KMS-11 (cell line): ENCODE measurements around the gene RBM18.

Source experiments
- H2AFZ ChIP-seq: fragments of 200-600 bp; sonication (generic); 2 replicates; pipeline ENCODE4 v1.6.1; 2016; ENCODE audit warnings: antibody characterized with exemption, mixed run types, low read depth
- H3K27ac ChIP-seq: fragments of 200-600 bp; sonication (generic); 2 replicates; pipeline ENCODE4 v1.6.1; 2016; ENCODE audit warnings: mild to moderate bottlenecking, mixed run types
- H3K27me3 ChIP-seq: fragments of 200-600 bp; sonication (generic); 2 replicates; pipeline ENCODE4 v1.6.1; 2017; ENCODE audit warnings: mild to moderate bottlenecking, low read depth, mixed run types, moderate library complexity; ENCODE audit not compliant: insufficient read depth
- H3K36me3 ChIP-seq: fragments of 200-600 bp; sonication (generic); 2 replicates; pipeline ENCODE4 v1.6.1; 2017; ENCODE audit warnings: mild to moderate bottlenecking, mixed run types; ENCODE audit not compliant: insufficient read depth
- H3K4me1 ChIP-seq: fragments of 200-600 bp; sonication (generic); 2 replicates; pipeline ENCODE4 v1.6.1; 2016; ENCODE audit warnings: mild to moderate bottlenecking, low read depth, mixed run types; ENCODE audit not compliant: poor library complexity, severe bottlenecking
- H3K4me2 ChIP-seq: fragments of 200-600 bp; sonication (generic); 2 replicates; pipeline ENCODE4 v1.7.0; 2016; ENCODE audit warnings: mild to moderate bottlenecking, mixed run types
- H3K4me3 ChIP-seq: fragments of 200-600 bp; sonication (generic); IDR thresholded peaks from 2 replicates; pipeline ENCODE4 v1.6.1; 2017; ENCODE audit warnings: low read depth, low read length, mixed read lengths; ENCODE audit not compliant: insufficient read depth
- H3K79me2 ChIP-seq: fragments of 200-600 bp; sonication (generic); 2 replicates; pipeline ENCODE4 v1.6.1; 2016; ENCODE audit warnings: low read depth, mixed run types; ENCODE audit not compliant: insufficient read depth
- H3K9ac ChIP-seq: fragments of 200-600 bp; sonication (generic); 2 replicates; pipeline ENCODE4 v1.6.1; 2016; ENCODE audit warnings: mild to moderate bottlenecking, mixed run types
- H4K20me1 ChIP-seq: fragments of 200-600 bp; sonication (generic); 2 replicates; pipeline ENCODE4 v1.6.1; 2016; ENCODE audit warnings: mild to moderate bottlenecking, mixed run types; ENCODE audit not compliant: insufficient read depth
- TF ChIP-seq, protein P1 (sequence below): fragments of 200-600 bp; sonication (generic); conservative IDR thresholded peaks from 2 replicates; pipeline ENCODE4 v1.6.1; 2017; ENCODE audit warnings: low read depth, mild to moderate bottlenecking, antibody characterized with exemption, low read length, moderate library complexity, mixed read lengths

Gene RBM18

DNA sequence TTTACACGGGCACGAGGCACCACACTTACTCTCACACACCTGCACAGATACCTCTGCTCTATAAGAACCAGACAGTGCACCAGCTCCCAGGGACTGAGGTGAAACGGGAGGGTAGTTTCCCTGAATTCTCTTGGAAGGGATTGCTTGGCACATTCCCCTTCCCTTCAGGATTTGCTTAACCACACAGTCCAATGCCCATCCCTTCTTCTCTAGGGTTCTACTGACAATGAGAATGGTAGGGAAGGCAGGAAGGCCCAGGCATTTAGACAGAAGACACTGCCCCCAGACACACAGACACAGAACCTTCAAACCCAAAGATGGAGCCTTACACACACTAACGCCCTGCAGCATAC is 35.2 kb downstream of the RBM18 start:
- Histone ChIP-seq H3K27ac (no peak overlapping the region), H3K9ac (no peak overlapping the region), H3K4me3 (no peak overlapping the region), H3K4me1 (no peaks in the 10 kb centered on the region), H4K20me1 (no peaks in the 10 kb centered on the region), H3K36me3 (no peaks in the 10 kb centered on the region), H3K4me2 (no peak overlapping the region), H2AFZ (no peak overlapping the region), H3K27me3 (no peaks in the 10 kb centered on the region), H3K79me2 (no peaks in the 10 kb centered on the region)
- TF ChIP-seq, protein P1, sequence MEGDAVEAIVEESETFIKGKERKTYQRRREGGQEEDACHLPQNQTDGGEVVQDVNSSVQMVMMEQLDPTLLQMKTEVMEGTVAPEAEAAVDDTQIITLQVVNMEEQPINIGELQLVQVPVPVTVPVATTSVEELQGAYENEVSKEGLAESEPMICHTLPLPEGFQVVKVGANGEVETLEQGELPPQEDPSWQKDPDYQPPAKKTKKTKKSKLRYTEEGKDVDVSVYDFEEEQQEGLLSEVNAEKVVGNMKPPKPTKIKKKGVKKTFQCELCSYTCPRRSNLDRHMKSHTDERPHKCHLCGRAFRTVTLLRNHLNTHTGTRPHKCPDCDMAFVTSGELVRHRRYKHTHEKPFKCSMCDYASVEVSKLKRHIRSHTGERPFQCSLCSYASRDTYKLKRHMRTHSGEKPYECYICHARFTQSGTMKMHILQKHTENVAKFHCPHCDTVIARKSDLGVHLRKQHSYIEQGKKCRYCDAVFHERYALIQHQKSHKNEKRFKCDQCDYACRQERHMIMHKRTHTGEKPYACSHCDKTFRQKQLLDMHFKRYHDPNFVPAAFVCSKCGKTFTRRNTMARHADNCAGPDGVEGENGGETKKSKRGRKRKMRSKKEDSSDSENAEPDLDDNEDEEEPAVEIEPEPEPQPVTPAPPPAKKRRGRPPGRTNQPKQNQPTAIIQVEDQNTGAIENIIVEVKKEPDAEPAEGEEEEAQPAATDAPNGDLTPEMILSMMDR = no peak

DNA sequence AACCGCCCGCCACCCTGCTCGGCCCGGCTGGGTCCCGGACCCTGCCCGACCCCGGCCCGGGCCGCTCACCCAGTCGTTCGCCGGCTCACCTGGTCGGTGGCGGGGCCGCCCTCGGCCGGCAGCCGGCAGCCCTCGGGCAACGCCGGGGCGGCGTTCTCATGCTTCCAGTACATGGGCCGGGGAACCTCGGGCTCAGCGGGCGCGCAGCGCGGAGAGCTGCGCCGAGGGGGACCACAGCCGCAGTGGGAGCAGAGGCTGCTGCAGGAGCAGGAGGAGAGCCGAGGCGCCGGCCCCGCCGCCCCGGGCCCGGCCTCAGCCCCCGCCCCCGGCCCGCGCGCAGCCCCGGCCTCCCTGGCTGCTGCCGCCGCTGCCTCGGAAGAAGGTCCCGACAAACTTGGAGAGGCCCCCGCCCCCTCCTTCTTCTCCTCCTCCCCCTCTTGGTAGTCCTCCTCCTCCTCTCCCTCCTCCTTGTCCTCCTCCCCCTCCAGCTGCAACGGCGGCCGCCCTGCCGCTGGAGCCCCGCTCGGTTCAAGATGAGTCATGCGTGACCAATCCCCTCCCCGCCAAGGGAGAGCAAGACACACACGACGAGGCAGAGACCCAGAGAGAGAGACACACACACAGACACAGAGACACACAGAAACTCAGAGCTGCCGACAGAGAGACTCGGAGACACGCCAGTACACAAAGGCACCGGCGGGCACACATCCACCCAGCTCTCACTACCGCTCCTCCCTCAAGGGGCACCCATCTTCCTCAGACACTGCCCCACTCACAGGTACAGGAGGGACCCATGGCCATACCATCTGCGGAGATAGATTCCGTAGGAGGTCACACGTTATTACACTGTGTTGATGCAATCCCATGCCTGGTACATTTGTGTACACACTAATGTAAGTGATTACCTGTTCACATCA is 35.8 kb downstream of the RBM18 start, which contains the start of gene LHX6:
TSS of gene LHX6 (minus strand) at position 390 of the 917 bp plus-strand sequence. CDS start at position 173, 217 bp downstream.
- Histone ChIP-seq H3K27ac (no peak within 1 kb of the TSS), H3K4me3 (no peak within 1 kb of the TSS), H3K9ac (no peak within 1 kb of the TSS), H4K20me1 (no peaks in the 10 kb centered on the region), H3K4me2 (no peak within 1 kb of the TSS), H2AFZ (no peak within 1 kb of the TSS), H3K4me1 (no peaks in the 10 kb centered on the region), H3K27me3 (no peaks in the 10 kb centered on the region), H3K36me3 (no peaks in the 10 kb centered on the region), H3K79me2 (no peaks in the 10 kb centered on the region)
- TF ChIP-seq, protein P1 = no peak

DNA sequence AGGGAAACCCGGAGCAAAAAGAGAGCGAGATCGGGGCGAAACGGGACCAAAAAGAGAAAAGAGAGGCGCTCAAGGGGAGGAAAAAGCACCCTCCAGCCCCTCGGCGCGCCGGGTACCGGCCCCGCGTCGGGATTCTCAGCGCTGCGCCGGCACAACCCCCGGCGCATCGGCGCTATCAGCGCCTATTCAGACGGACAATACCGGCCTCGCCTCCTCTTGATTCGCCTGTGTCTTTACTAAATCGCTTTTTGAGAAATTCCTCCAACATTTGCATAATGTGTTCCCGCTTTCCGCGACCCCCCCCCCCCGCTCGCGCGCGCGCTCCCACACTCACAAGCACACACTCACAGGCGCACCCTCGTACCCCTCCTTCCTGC is 36.5 kb downstream of the RBM18 start:
- H3K4me3 ChIP-seq = no peak overlapping the region
- H3K9ac ChIP-seq = no peak overlapping the region
- no peaks in the 10 kb centered on the region for H3K36me3 ChIP-seq
- no peaks in the 10 kb centered on the region for H3K4me1 ChIP-seq
- no peaks in the 10 kb centered on the region for H4K20me1 ChIP-seq
- no peaks in the 10 kb centered on the region for H3K79me2 ChIP-seq
- H3K27ac ChIP-seq = no peak overlapping the region
- no peak overlapping the region for H2AFZ ChIP-seq
- TF ChIP-seq, protein P1 = no peak
- no peaks in the 10 kb centered on the region for H3K27me3 ChIP-seq
- no peak overlapping the region for H3K4me2 ChIP-seq

DNA sequence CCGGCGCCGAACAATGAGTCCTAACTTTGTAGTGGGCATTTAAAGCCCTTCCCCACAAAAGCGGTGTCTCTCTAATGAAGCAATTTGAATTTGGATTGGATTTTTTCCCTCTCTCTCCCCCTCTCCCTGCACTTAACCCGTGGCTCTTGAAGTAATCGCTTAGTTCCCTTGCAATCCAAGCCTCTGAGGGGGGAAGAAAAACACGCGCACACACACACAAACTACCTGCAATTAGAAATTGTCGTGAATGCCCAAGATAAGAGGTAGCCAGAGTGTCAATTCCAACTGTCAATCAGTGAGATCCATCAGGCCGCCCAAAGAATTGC is 37.1 kb downstream of the RBM18 start:
- H3K4me3 ChIP-seq = no peak overlapping the region
- no peak overlapping the region for H3K4me2 ChIP-seq
- H3K27me3 ChIP-seq = no peaks in the 10 kb centered on the region

More for the DNA sequence above, 37.1 kb downstream of the RBM18 start:
- Histone ChIP-seq H3K79me2 (no peaks in the 10 kb centered on the region), H3K4me1 (no peaks in the 10 kb centered on the region), H3K36me3 (no peaks in the 10 kb centered on the region), H4K20me1 (no peaks in the 10 kb centered on the region), H3K27ac (no peak overlapping the region), H2AFZ (no peak overlapping the region), H3K9ac (no peak overlapping the region)
- TF ChIP-seq, protein P1 = no peak
